Kasumi-1 (cell line): ENCODE results near the gene NELFB.
A peak's percentile ranks its signal among the peaks of the same experiment; 100 is the strongest.

ENCODE experiments used
- DNase-seq, 2 experiments: peaks; one replicate each; lab custom pipeline; 2025; lab: John Stamatoyannopoulos, UW

NELFB gene

DNA sequence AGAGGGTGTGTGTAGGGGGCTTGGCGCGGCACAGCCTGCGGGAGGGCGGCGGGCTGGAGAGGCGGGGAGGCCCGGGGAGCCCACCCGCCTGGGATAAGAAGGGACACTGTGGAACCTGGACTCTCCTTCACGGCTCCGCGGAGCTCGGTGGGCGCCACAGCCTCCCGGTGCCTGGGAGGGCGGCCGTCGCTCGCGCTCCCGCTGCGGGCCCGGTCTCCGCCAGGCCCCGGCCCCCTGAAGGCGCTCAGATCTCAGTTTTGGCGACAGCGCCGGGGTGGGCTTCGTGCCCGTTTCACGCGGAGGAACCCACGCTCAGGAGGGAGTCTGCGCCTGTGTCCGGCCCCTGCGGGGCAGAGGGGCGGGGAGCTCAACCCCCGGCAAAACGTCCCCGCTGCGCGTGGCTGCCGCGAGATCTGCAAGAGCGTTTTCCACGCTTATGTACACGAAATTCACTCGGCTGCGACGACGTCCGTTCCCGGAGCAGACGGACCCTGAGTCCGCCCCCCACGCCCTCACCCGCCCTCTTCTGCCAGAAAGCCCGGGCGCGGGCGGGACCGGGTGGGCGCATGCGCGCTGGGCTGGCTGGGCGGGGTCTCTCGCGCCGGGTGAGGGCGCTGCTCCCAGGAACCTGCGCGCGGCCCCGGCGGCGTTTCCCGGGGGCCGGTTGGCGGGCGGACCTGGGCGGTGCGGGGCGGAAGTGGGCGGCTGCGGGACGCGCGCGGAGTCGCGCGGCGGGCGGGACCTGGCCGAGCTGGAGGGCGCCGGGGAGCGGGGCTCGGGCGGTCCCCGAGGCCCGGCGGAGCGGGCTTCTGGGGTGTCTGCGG, at the start of gene NELFB:
Gene NELFB (plus strand): TSS at position 704 of the 824 bp plus-strand sequence.
- DNase-seq: peak; percentile 67 to 74

DNA sequence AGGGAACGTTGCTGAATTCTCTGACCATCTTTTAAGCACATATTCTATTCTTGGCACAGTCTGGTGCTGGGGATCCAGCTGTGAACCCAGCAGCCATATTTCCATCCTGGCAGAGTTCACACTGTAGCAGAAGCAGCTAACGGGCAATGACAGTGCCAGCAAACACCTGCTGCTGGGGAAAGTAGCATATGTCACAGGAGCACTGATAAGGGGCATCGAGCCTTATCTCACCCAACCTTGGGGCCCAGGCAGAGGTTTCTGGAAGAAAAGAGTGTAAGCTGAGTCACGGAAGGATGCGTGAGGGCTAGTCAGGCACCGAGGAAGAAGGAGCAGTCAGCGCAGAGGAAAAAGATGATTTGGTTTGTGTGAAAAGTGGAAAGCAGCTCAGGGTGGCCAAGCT, 48.5 kb upstream of the NELFB start:
- DNase-seq: no peak

DNA sequence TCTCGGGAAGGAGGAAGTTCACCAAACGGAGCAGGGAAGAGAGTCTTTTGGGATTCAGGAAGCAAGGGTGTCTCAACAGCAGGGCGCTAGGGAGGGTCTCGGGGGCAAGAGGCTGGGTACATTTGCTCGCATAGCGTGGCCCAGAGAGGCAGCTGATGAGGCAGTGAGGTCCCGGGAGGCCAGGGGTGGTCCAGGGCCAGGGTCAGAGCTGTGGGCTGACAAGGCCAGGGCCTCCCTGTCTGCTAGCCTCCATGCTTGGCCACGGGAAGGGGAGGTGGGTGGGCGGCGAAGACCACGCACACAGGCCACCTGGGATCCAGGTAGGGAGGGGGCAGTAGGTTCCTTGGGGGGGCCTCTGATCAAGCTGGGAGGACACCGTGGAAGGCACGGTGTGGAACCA, 43.6 kb upstream of the NELFB start:
- no peak for DNase-seq

DNA sequence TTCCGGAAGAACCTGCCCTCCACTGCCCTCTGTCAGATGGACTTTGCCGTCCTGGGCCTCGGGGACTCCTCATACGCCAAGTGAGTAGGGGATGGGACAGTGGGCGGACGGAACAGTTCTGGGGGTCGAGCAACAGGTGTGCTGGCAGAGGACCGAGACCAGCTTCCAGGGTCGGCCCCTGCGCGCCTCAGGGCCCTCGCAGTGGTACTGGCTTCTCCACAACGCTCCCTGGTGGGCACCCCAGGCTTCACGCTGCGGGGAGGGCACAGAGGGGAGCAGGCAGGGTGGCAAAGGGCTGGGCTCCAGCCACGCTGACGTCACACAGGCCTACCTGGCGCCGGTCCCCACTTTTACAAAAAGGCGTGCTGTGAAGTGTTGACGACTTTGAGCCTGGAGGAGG, 42.6 kb upstream of the NELFB start:
- DNase-seq: no peak

DNA sequence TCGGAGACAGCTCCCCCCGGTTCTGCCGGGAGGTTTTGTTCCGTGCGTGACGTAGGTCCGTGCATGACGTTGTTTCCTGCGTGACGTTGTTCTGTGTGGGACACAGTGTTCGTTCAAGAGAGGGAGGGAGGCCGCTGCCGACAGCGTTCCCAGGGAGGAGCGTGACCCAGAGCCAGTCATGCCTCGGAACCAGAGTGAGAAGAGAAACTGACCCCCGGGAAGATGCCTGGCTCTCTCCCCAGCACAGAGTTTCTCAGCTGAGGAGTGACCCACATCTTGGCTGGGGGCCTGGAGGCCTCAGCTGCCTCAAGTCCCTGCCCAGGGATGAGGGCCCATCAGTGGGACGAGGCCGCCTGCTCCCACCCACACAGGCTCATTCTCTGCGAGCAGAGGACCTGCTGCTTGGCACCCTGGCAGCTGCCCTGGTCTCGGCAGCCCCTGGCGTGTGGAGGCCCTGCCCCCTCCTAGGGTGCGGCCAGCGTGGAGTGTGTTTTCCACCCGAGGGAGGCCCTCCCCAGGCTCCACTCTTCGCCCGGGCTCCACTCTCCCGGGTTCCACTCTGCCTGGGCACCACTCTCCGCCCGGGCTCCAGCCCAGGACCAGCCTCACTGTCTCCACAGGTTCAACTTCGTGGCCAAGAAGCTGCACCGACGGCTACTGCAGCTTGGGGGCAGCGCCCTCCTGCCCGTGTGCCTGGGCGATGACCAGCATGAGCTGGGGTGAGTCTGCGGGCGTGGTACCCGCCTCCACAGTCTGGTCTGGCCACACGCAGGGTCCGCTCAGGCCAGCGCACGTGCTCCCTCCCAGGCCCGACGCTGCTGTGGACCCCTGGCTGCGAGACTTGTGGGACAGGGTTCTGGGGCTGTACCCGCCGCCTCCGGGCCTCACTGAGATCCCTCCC, 41.7 kb upstream of the NELFB start:
- DNase-seq: no peak

DNA sequence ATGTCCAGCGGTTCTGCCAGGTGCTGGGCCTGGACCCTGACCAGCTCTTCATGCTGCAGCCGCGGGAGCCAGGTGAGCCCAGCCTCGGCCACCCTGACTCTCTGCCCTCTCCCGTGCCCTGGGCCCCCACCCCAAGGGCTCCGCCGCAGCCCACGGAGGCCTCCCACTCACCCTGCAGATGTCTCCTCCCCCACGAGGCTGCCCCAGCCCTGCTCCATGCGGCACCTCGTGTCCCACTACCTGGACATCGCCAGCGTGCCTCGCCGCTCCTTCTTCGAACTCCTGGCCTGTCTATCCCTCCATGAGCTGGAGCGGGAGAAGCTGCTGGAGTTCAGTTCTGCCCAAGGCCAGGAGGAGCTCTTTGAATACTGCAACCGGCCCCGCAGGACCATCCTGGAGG, 40.5 kb upstream of the NELFB start:
- DNase-seq: no peak

DNA sequence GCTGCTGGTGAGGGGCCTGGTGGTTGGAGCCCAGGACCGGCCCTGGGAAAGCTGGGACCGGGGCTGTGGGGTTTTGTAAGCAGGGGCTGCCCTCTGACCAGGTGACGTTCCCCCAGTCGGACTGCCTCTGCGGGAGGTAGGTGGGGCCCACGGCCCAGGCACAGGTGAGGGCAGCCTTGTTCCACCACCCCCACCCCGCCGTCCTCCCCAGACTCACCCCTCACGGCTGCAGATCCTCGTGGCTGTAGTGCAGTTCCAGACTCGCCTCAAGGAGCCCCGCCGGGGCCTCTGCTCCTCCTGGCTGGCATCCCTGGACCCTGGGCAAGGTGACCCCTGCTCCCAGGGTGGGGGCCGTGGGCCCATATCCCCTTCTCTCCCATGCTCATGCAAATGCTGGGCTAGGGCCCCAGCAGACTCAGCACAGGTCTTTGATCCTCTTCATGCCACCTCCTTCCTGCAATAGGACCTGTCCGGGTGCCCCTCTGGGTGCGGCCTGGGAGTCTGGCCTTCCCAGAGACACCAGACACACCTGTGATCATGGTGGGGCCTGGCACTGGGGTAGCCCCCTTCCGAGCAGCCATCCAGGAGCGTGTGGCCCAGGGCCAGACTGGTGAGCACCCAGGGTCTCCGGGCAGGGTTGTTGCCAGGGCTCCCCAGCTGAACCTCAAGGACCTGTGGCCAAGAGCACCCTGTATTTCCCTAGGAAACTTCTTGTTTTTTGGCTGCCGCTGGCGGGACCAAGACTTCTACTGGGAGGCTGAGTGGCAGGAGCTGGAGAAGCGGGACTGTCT, 39.7 kb upstream of the NELFB start:
- no peak for DNase-seq

DNA sequence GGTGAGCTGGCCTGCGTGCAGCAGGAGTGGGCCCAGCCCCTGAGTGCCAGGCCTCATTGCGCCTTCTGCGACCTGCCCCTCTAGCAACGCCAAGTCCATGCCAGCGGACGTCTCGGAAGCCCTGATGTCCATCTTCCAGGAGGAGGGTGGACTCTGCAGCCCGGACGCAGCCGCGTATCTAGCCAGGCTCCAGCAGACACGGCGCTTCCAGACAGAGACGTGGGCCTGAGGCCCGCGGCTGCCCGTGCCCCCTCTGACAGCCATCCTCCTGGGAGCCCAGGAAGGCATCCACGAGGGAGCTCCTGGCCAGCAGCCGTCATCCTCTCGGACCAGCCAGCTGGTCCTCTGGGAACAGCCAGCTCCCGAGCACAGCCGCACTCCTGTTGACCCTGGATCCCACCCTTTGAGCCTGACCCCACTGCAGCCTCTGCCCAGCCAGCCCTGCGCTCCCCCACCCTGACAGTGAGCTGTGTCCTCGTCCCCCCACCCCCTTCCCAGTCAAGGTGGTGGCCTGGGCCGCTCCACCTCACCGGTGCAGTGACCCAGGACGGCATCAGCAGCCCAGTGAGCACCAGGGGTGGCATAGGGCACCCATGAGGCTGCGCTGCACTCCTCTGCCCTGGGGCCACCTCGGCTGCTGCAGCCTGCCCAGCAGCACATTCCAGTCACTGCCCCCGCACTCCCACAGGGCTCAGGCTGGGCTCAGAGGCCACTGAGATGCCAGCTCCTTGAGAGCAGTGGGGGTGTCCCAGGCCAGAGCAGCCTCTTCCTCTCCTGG, 38.8 kb upstream of the NELFB start:
- no peak for DNase-seq

DNA sequence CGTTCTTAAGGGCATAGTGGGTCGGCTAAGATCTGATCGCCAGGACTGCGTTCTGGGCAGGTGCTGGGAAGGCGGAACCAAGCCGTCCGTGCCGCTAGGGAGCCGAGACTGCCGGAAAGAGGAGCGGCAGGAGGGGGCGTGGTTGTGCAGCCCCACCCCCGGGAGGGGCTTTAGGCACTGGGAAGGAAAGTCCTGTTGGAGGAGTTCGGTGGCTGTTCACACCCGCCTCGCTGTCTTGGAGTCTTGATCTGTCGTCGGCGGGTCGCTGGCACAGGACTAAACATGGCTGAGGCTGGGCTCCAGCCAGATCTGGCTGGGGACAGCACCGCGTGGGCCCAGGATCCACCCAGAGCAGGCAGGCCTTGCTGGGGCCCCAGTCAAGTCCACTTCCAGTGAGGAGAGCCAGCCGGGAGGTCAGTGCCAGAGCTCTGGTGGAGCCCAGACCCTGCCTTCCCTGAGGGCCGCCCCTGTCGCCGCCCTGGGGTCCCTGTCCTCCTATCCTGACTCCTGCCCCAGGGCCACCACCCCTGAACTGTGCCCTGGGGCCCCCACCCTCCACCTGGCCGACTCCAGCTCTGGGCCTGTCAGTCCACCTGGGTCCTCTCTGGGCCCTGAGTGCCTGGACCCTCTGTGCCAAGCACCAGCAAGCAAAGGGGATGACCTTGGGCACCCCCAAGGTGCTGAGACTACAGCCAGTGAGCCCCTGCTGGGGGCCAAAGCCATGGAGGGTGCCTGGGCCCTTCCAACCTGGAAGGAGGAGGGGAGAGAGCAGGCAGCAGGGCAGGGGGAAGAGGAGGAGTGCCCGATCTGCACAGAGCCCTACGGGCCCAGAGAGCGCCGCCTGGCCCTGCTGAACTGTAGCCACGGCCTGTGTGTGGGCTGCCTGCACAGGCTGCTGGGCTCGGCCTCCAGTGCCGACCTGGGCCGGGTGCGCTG, 37.6 kb upstream of the NELFB start:
- DNase-seq: peak; percentile 74 to 76

DNA sequence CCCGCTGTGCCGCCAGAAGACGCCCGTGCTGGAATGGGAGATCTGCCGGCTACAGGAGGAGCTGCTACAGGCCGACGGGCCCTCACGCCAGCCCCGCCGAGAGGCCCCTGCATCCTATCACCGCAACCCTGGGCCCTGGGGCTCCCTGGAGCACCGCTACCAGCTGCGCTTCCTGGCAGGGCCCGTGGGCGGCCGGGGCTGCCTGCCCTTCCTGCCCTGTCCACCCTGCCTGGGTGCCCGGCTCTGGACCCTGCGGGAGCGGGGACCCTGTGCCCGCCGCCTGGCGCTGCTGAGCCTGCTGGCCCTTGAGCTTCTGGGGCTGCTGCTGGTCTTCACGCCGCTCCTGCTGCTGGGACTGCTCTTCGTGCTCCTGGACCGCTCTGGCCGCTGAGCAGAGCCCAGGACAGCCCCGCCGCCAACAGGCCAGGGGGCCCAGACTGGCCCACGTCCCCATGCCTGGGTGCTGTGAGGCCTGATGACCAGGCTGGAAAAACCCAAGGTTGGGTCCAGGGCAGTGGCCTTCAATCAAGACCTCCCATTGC, 36.8 kb upstream of the NELFB start:
- no peak for DNase-seq

DNA sequence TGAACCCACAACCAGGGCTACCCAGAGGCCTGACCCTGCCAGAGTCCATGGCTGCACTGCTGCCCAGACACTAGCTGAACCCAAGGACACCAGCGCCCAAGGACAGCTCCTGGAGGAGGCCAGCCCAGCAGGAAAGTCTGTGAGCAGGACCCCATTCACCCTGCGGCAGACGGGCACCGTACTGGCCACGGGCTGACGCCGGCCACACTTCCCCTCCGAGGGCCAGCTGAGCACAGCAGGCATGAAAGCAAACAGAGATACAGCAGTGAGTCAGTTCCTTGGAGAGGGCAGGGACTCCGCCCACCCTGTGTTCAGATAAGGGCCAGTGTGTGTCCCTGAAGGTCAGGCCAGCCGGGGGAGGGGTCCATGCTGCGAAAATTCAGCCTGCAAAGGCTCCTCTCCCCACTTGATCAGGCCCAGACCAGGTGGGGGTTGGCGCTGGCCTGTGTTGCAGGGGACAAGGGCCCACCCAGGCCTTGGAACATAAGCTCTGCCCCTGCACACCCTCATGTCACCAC, 36.3 kb upstream of the NELFB start:
- no peak for DNase-seq

DNA sequence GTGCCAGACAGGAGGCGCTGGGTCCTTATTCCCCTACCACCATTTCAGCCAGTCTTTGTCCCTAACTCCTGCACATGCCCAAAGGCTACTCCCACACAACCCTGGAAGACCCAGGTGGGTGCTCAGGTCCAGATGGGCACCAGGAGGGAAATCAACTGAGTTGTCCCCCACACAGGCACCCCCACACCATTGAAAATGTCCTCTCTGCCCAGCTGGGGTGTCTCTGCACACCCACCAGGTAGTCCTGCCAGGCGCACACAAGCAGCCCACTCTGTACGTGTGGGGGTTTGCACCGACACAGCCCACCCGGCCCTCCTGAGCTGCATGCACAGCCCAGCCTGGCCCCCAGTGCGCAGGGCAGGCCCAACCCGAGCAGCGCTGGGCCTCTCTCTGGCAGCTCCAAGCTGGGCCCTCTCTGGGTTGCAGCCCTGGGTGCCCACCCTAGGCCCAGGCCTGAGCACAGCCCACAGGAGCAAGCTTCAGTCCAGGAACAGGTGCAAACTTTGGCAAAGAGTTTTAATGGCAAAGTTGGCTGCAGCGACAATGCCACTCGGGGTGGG, 35.3 kb upstream of the NELFB start:
- DNase-seq: no peak

DNA sequence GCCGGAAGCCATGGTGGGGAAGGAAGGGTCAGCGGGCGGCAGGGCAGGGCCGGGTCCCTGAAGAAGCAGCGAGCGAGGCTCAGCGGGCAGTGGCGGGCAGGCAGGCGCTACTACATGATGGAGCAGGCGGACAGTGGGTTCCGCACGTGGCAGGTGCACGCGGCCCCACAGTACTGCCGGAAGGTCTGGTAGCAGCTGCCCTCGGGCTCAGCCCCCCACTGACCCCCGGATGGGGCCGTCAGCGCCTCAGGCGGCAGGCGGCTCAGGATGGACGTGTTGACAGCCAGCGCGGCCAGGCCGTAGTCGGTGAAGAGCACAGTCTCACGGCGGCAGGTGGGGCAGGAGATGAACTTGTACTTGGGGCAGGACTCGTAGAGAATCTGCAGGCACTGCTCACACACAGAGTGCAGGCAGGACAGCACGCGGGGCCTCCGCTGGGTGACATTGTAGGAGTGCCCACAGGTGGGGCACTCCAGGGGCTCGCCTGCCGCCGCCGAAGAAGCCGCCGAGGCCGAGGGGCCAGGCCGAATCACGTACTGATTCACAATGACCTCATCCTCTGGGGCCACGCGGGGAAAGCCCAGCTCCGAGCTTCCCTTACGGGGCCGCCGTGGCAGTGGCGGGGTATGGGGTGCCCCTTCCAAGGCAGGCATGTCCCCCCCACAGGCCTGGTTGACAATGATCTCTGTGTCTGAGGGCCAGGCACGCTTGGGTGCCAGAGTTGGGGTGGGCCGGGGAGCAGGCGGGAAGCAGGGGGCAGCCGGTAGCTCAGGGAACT, 34.6 kb upstream of the NELFB start:
- DNase-seq: no peak

DNA sequence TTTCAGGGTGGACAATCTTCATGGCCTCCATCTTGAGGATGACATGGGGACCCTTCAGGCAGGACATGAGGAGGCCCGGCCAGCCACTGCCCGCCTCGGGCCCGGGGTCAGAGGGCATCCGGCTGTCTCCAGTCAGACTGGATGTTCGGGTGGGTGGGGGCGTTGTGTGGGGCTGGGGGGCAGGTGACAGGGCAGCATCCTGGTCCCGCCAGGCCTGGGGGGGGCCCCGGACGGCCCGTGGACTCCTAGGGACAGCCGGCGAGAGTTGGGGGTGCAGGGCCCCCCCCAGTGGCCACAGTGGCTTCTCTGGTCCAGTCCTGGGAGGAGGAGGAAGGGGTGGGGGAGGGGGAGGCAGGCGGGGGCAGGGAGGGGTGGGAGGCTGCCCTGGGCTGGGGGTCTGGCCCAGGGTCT, 34.0 kb upstream of the NELFB start:
- no peak for DNase-seq

DNA sequence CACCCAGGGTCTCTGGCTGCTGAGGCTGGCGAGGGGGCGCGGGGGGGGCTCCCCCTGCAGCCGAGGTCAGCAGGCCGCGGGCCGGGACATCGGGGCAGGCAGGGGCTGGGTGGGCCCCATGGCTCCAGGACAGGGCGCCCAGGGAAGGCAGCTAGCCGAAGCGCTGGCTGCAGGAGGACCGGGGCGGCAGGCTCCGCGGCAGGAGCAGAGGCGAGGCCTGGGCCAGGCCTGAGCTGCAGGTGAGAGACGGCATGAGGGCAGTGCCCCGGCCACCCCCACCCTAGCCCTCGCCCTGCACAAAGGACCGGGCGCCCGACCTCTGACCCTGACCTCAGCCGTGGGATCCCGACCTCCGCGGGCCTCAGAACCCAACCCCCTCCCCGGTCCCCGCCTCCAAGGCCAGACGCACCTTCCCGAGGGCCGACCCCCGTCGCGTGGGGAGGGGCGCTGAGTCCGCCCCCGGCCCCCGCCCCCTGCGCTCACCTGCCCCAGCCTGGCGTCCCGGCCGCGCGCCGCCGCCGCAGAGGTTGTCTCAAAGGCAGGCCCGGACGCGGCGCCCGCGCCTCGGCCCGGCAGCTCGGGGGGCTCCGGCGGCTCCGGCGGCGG, 33.5 kb upstream of the NELFB start:
- no peak for DNase-seq

DNA sequence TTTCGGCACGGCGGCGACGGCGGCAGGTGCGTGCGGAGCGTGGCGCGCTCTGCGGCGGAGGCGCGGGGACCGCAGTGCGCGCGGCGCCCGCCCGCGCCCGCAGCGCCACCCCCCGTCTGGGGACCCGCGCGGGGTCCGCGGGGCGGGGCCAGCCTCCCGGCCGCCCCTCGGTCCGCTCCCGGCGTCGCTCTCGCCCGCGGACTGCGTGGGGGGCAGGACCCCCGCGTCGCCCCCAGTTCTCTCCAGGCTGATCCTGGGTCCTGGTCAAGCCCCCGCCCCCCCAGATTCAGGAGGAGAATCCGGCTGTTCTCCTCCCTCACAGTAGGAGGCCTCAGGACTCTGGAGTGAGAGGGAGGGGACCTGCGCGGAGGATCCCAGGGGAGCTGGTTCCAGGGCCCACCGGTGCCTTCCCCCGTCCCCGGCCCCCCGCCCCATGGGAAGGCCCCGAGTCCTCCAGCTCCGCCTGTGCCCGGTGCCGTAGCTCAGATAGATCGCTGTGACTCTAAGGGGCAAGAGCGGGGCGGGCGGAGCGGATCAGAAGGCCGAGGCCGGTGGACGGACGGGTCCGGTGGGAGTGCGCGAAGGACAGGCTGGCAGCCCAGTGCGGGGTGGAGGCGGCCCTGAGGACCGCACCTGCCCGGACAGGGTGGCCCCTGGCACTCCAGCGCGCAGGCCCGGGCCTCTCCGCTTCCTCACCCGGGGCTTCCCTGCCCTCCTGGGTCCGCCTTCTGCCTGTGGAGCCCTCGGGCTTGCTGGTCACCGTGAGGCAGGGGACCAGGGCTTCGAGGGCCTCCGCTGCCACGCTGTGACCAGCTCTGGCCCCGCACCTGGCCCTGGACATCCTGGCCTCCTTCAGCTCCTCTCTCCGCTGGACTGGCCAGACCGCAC, 32.7 kb upstream of the NELFB start, which contains the start of gene RNF208:
Gene RNF208 (minus strand): TSS at position 51 of the 888 bp plus-strand sequence. CDS start 1,028 bp downstream, outside the sequence.
- DNase-seq: no peak
